ENCODE results near the gene KDM4E. TPM values are rescaled to one million over a fixed set of nuclear protein-coding genes. Genes with fewer than 3 reads are reported as not detected.

The KDM4E gene
- total and polyA plus RNA-seq, 9 of the 15 experiments (the other 6 are each of a cell fraction or from before 2014, with no cell fraction given): 0.04 TPM; not detected in 8

GRCh38 chr11:95011376-95011775 is 13.7 kb upstream of the KDM4E start (continued):
- TF ChIP-seq FOXA1 (IDR thresholded peaks at IDR 0.05; ENCODE audit: borderline replicate concordance) (no peak), ZNF57 (CRISPR knock-in tag; IDR thresholded peaks at IDR 0.05) (no peak), MAFG (tag; conservative IDR thresholded peaks at IDR 0.05) (peak; percentile 73), ZC3H11A (IDR thresholded peaks at IDR 0.05; ENCODE audit: low read depth, low read length) (no peak), STAT6 (CRISPR knock-in tag; IDR thresholded peaks at IDR 0.05) (no peak), MAFF (IDR thresholded peaks at IDR 0.05; ENCODE audit: low read length) (peak; percentile 75), ZNF444 (CRISPR knock-in tag; IDR thresholded peaks at IDR 0.05) (no peak), ZNF696 (CRISPR knock-in tag; conservative IDR thresholded peaks at IDR 0.05) (no peak), ZNF316 (IDR thresholded peaks at IDR 0.05) (peak; percentile 85), C11orf30 (IDR thresholded peaks at IDR 0.05; ENCODE audit: low read depth) (peak; percentile 75), MAFK (IDR thresholded peaks at IDR 0.05; ENCODE audit: low read length) (peak; percentile 64), ADNP (tag; IDR thresholded peaks at IDR 0.05) (no peak), PKNOX1 (IDR thresholded peaks at IDR 0.05) (no peak), PTTG1 (tag; IDR thresholded peaks at IDR 0.05; ENCODE audit: low read depth) (no peak)

Measured in K562 (cell line).